GM21390 (cell line): ENCODE results near the gene SREBF2.
A peak's percentile ranks its signal among the peaks of the same experiment; 100 is the strongest.
"Not testable (repeated sequence)": the region's sequence is repeated elsewhere in the genome, so short reads cannot be mapped to it uniquely, and the experiment has no call there.

ENCODE experiments used
- ATAC-seq: cut with Tn5 transposase; IDR thresholded peaks from one replicate; pipeline ENCODE4 v1.9.1; 2021; ENCODE audit not compliant: unreplicated experiment

Gene SREBF2

GRCh38 chr22:41841085-41841712 is 8.3 kb downstream of the SREBF2 start:
- no peak for ATAC-seq

- ATAC-seq: no peak
Measured at GRCh38 chr22:41842996-41843970, 10.4 kb downstream of the SREBF2 start.

- ATAC-seq: no peak
Measured at GRCh38 chr22:41844036-41844435, 11.1 kb downstream of the SREBF2 start.

DNA sequence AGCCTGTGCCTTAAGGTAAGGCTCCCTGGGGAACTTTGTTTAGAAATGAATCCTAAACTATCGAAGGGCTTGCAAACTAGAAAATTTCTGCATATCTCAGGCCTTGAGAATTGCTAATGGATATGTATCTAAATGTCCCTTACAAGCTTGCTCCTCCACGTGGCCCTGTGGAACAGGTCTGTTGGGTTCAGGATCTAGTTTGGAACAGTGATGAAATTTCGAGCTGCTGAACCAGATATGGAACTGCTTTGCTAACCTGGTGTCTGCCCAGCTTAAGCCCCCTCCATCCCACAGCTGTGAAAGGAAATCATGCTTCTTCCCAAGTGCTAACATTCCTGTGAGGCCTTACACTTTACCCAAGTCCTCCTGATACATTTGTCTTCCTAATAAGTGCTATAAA is 11.6 kb downstream of the SREBF2 start:
- ATAC-seq: no peak

DNA sequence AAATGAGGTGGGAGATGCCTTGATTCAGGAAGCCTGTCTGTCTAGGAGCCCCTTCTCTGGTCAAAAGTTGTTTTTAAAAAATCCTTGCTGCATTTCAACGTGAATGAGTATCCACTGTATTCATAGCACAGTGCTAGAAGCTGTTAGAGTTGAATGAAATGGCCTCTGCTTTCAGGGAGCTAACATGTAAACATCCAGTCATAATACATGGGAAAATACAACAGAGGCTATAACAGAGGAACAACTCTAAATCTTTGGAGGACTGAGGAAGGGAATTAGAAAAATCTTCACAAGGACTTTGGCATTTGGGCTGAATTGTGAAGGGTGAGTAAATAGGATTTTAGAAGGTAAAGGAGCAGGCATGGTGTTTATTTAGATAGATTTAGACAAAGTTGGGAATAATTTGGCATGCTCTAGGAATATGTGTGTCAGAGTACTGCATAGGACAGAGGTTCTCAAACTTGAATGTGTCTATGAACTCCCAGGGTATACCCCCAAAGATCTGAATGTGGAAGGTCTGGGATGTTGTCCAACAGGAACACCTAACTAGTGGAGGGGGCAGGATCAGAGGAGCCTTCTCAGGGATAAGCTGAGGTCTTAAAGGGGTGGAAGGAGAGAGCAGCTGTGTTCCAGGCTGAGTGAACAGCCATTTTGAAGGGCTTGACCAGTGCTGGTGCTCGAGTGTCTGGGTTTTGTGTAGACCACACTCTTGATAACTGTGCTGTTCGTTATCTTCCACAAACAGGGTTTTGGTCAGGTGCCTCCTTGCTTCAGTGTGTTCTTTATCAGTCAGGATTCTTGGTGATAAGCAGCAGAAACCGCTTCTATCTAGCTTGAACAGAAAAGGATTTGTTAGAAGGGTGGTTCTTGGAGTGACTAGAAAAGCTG is 12.7 kb downstream of the SREBF2 start:
- no peak for ATAC-seq

DNA sequence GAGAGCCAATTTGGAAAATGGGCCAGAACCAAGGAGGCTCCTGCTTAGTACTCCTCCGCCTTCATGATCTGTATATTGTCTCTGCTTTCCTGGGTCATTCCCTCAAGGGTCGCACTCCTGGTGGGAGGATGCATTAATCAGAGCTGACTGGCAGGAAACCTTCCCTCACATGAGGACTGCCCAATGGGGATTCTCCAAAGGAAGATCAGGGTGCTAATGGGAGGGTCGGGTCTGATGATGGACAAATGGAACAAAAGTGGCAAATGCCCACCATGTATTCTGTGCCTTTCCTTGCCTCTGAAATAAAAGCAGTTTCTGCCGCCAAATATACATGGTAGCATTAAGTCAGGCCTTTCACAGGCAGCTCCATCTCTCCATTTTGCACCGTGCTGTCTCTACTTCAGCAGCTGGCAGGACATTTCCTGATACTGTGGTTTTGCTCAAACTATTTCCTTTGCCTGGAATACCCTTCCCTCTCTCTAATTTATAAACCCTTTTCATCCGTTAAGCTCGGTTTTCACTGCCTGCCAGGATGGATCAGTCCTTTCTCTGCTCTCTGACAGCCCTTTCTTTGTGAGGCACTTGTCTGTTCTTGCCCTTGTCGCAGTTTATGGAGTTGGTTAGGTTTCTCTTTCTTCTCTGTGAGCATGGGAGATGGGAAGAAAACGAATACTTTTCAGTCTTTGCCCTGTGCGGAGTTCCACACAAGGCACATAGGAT is 13.5 kb downstream of the SREBF2 start:
- no peak for ATAC-seq

- ATAC-seq: no peak
Measured at GRCh38 chr22:41847300-41847699, 14.4 kb downstream of the SREBF2 start.

DNA sequence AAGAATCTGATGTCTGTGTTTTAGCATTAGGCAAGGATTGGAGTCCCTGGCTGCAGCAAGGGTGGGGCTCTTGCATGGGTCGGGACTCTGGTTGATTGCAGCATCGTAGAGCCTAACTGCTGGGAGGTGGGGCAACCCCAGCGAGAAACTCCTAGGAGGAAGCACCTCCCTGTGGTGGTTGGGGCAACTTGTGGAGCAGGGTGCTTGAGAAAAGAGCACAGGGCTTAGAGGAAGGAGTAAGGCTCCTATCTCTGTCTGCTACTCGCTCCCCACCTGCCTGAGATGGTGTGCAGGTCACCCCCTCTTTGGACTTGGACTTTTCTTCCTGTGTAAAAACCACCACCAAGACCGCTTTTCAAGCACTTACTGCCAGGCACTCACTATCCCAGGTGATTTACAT is 15.6 kb downstream of the SREBF2 start:
- no peak for ATAC-seq

DNA sequence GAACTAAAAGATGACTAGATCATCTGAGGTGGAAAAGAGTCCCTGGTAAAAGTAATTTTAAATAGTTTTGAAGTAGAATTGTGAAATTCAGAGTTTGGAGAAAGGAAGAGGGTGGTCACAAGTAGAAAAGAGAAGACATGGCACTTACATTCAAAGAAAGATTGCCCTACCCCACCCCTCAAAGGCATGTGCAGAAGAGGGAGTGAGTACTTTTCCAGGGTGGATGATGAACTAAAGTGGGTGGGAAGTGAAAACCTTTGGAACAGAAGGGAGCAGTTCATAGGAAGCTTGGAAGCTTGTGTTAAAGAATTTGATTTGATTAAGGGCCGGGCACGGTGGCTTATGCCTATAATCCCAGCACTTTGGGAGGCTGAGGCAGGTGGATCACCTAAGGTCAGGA is 23.6 kb downstream of the SREBF2 start:
- no peak for ATAC-seq

DNA sequence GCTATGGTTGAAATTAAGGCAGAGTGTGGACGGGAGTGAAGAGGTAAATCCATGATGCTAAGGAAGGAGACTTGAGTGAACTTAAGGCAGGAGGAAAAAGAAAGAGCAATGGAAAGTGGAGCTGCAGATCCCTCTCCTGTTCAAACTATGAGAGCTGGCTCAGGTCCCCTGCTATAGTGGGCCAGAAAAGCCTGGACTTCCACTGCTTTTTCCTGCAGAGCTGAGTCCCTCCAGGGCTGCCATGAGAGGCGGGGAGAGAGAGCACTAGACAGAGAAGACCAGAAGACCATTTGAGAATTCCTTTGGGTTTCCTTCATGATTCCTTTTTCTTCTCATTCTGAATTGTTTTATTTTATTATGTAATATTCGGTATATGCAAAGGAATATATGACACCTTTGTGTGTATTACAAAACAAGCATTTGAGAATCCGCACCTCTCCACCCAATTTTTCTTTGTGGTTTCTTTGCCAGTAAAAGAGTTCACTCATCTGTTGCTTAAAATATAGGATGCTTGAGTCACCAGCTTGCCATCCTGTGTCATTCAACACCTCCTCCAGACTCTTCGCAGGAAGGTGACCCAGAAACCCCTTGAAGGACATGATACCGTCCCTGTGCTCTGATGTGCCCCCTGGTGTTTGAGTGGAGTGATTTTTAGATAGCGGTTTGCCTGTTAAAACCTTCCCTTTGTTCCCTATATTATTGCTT is 24.4 kb downstream of the SREBF2 start:
- no peak for ATAC-seq

- no peak for ATAC-seq
Measured at GRCh38 chr22:41857860-41858199, 24.9 kb downstream of the SREBF2 start.

DNA sequence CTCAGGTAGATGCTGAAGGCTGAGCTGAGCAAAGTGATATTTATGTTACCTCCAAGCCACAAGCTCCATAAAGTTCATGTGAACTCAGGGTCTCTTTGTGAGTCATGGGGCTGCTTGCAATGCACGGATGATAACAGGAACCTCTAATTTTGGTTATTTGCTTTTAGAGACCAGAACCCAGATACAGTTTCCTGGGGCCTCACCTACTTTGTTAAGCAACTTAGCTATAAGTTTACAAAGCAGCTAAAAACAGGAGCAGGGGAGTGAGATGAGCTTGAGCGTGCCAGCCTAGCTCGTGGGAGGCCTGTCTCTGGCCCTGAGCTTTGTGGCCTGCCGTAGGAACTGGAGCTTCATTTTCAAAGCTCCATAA is 29.2 kb downstream of the SREBF2 start:
- peak; percentile 45 for ATAC-seq

DNA sequence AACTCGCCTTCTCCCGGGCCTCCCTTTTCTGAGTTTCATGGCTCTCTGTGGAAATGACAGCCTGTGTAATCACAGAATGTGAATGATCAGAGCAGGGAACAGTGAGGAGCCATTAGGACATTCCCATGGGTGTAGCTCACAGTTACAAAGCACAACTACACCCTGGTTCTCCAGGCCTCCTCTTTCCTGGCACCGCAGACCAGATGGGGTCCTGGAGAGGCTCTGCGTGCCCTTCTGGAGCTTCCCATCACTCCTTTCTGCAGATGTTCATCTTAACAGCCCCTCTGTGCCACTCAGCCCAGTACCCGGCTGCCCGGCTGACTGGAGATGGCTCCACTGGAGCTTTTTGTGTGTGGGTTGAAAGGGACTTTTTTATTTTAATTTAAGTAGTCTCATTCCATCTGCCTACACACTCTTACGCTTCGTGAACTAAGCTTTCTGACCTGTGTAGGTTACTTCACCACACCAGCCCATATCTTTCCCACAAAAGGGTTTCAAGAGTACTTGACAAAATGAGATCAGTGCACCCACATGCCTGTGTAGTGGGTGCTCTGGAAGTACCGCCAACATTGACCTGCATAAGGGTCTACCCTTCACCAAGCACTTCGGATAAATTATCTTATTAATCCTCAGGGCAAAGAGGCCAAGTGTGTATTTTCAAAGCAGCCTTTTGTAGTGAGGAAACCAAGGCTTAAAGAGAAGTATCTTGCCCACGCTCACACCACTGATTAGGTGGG is 29.8 kb downstream of the SREBF2 start:
- peak; percentile 60 for ATAC-seq

DNA sequence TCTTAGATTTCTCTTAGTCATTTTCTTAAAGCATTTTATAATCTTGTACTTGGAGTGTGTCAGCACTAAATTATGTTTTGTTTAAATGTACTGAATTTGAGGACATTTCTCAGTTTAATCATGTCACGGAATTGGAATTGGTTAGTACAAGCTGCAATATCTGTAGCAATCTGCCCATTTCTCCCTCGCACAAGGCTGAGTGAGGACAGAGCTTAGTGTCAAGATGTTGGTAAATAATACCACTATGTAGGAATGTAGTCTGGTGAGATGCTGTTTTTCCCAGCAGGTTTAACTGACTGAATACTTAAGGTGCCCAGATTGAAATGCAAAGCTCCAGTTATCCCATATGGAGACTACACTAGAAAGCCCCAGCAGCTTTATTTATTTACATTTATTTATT is 30.6 kb downstream of the SREBF2 start:
- no peak for ATAC-seq

GRCh38 chr22:41868556-41868955 is 35.7 kb downstream of the SREBF2 start:
- ATAC-seq: no peak

DNA sequence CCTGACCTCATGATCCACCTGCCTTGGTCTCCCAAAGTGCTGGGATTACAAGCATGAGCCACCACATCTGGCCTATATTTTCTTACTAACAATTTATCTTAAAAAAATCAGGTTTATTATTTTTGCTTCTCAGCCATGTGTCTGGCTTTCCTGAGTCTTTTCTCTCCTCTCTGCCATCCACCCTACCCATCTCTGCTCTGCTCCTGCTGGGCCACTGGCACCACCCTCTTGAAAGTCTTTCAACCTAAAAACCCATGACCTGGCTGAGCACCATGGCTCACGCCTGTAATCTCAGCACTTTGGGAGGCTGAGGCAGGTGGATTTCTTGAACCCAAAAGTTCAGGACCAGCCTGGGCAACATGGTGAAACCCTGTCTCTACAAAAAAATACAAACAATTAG is 37.2 kb downstream of the SREBF2 start:
- ATAC-seq: not testable (repeated sequence)

- no peak for ATAC-seq
Measured at GRCh38 chr22:41870786-41871185, 37.9 kb downstream of the SREBF2 start.

DNA sequence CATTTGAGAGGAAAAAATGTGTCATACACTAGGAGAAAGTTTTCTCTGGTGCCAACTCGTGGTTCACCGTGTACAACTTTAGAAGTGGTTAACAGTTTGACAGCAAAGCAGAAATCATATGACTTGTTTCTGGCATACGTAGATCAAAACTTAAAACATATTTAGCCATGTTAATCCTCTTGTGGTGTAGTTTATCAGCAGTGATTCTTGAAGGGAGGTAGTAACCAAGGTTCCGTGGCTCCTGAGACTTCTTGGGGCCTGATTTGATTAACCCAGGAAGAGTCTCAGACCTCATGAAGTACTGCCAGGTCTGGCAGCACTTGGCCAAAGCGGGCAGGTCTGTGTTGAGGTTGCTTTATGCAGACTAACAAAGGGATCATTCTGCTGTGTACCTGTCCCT is 40.5 kb downstream of the SREBF2 start:
- no peak for ATAC-seq

- no peak for ATAC-seq
Measured at GRCh38 chr22:41874090-41874489, 41.2 kb downstream of the SREBF2 start.
